HG03103 (cell line): ENCODE measurements around the gene UGT1A7.
"Not testable (repeated sequence)": the region's sequence is repeated elsewhere in the genome, so short reads cannot be mapped to it uniquely, and the experiment has no call there.

Source experiments
- ATAC-seq: cut with Tn5 transposase; IDR thresholded peaks from one replicate; pipeline ENCODE4 v1.9.1; 2021; ENCODE audit warnings: low read depth; ENCODE audit not compliant: unreplicated experiment

Gene UGT1A7

DNA sequence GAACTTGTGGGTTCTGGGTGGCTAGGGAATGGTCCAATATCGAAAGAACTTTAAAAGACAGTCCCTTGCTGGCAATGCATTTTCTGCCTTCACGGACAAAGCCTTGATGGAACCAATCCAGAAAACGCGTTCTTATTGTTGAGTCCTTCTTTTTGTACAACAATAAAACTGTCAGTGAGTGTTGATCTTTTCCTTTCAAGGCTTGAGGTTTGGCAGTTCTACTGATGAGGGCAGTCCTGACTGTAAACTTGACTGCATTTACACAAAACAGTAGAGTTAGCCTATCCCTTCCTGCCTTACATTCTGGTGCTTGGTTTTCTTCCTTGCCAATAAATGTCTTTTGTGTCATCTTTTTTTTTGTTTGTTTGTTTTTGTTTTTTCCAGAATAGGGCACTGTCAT, 2.5 kb upstream of the UGT1A7 start:
- ATAC-seq = no peak

DNA sequence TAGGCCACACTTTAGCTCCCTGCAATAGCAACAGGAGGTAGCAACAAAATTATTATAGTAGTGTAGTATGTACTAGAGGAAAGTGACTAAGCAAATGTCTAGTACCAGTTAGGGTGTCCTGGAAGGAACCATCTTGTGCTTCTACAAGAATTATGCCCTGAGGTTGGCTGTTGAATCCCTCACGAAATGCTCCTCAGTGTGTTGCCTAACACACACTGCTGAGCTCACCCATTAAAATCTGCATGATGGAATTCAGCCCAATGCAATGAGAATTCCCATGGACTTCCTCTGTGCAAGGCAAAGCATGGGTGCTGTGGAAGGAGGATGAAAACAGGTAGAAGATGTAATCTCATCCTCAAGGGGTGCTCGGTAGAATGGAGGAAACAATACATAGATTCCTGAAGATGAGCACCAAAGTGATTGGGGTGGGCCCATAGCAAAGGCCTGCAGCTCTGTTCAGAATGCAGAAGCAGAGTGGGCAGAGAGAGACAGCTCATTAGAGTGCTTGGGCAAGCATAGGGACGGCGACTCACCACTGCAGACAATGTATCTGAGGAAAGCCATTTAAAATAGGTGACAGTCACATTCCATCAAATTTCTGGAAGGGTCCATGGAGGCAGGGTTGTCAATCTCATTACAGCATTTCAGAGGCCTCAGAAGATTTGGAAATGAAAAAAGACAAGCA, 1.2 kb upstream of the UGT1A7 start:
- ATAC-seq = no peak

DNA sequence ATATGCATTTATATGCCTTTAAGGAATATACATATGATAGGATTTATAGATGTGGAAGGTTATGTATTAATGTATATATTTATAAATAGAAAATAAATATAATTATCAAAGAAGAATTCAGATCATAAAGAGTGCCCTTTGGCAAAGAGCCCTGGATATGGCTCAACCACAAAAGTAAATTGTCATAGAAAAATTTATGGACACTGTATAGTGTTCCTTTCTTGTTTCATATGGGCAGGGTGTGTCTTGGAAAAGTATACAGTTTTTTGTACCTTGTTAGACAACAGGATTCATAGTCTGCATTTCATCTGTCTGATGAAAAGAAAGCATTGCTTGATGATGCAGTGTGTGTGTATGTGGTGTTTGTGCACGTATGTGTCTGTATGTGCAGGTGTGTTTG, 2.9 kb downstream of the UGT1A7 start:
- no peak for ATAC-seq

DNA sequence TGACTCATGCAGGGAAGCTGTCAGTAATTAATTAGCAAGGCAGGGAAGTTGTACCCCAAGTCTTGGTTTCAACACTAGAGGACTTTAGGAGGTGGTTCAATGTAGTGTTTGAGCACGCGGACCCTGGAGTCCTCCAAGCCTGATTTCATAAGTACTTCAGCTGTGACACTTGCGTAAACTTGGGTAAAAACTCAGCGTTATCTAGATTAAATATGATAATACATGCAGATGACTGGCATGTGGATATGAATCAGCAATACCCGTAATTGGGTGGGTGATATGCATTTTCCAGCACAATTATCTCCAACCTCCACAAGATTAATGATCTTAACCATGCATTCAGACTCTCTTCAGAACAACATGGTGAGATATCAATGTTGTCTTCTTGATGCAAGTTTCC, 5.2 kb downstream of the UGT1A7 start:
- ATAC-seq = no peak

DNA sequence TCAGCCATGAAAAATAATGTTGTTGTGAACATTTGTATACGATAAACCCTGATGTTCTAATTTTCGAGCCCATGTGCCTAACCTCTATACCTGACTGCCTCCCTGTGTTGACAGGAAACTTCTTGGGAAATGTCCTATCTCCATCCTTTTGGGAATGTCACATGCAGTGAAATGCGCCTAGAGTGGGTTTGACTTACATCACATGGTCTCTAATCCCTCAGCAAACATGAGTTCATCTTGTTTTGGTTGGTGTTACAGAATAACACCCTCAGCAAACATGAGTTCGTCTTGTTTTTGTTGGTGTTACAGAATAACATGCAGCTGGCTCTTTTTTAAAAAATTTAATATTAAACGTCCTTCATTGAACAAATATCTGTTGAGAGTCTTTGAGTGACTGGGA, 6.6 kb downstream of the UGT1A7 start:
- ATAC-seq = no peak

DNA sequence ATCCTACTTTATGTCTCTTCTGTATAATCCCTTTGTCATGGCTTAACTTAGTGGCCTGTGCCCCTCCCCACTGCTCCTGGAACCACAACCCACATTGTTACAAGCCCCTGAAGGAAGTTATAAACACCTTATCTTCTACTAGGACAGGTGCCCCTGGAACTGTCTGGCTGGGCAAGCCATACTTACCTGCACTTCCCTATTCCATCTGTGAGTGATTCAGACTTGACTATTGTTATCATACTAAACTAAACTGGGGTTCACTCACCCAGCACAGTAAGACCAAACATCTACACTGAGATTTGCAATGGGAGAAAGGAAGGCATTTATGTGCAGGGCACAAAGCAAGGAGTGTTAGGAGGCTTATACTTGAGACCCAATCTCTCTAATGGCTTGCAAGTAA, 7.3 kb downstream of the UGT1A7 start:
- no peak for ATAC-seq

DNA sequence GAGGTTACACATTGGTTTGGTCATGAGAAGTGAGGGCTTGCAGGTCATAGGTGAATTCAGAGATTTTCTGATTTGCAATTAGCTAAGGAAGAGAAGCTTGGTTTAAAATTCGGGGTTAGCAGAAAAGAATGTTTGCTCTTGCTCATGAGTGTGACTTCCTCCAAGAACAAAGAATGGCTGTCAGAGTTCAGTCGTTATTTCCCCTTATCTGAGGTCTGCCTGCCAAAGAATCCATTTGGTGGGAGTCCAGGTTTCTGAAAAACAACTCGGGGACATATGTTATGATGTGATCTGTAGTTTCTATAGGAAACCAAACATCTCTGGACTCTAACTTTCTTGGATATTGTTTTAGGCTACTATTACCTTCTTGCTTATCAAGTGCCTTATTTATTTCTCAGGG, 7.8 kb downstream of the UGT1A7 start:
- no peak for ATAC-seq

DNA sequence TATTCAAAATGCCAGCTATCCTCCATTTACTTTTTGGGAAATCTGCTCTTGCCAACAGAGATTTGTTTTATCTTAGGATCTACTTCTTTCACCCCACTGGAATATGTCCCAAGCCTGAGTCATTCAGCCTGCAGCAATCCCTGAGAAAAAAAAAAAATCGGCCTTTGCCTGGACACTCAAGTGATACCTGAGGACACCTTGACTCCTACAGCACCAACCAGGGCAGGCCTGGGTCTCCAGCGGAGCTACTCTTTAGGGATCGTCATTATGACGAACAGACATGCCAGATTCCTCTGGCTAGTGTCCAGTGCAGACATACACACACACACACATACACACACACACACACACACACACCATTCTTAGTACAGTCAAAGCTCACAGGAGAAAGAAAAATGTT, 8.7 kb downstream of the UGT1A7 start:
- ATAC-seq = no peak

DNA sequence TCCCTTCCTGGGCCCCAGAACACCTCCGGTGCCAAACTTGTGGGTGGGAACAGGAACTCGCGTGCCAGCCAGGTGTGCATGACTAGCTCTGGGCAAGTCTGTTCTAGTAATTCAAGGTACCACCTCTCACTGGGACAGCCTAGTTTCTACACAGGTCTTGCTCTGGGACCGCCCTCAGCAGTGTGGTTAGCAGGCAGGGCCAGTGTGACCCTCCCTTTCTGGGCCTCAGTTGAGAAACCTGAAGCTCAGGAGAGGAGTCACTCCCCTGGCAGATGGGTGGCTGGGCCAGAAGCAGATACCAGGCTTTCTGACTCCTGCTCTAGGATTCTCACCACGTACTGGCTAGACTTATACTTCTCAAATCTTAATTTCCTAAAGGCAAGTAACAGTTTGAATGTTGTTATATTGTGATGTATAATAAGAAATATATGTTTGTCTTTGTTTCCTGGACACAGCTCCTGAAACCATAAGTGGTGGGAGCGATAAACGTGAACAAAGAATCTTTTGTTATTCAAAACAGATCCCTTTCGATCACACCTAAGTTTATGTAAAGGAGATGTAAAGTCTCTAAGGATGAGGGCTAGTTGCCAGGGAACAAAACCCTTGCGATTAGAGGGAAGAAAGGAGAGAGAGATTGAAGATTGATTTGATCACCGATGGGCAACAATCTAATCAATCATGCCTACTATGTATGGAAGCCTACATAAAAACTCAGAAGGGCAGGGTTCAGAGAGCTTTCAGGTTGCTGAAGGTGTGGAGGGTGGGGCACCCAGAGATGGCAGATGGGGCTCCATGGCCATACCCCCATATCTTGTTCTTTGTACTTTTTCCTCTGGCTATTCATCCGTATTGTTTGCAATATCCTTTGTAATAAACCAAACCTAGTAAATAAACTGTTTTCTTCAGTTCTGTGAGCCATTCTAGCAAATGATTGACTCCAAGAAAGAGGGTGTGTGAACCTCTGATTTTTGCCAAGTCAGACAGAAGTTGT, 10.0 kb downstream of the UGT1A7 start:
- ATAC-seq = no peak

DNA sequence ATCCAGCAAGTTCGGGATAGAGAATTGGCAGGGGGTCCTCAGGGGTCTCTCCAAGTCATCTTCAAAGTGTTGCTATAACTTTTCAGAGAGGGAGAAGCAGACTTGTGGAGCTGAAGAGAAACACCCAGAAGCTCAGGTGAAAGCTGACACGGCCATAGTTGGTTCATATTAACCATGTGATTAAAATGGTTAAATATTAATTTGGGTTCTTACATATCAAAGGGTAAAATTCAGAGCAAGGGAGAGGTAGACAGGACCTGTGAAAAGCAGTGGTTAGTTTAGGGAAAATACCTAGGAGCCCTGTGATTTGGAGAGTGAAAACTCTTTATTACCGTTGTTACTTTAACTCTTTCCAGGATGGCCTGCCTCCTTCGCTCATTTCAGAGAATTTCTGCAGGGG, 10.9 kb downstream of the UGT1A7 start, which contains the start of gene UGT1A6:
Gene UGT1A6, plus strand, starts transcription at position 243 of the 400 bp plus-strand sequence. Its CDS starts 115 bp downstream, at position 358.
- ATAC-seq = no peak

DNA sequence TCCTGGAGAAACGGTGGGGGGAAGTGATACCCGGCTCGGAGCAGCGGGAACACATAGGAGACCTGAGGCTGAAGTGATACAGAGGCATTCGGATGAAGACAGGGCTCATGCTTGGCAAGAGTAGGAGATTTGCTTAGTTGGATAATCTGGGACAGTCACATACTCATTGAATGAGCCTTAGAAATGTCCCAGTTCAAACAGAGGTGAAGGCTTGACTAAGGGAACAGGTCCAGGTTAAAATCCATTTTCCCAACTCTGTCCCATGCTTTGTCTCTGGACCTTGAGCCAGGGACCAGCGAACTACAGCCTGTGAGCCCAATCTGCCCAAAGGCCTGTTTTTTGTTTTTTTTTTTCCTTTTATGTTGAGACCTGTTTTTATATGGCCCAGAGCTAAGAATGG, 12.3 kb downstream of the UGT1A7 start:
- no peak for ATAC-seq

DNA sequence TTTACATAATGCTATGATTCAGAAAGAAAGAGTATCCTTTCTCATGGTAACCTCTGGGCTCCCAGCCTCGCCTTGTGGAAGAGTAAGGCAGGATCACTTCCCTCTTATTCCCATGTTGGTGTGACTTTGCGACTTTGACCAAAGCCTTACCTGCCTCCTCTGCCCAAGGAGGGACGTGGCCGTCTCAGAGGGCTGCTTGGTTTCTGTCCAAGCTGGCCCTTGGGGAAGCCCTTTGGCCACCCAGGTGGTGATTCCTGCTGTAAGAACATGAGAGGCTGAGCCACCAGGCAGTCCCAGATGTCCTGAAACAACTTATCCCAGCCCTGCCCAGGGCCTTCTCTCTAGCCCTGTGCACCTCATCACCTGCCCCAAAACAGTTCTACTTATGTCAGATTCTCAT, 17.0 kb downstream of the UGT1A7 start:
- ATAC-seq = no peak

DNA sequence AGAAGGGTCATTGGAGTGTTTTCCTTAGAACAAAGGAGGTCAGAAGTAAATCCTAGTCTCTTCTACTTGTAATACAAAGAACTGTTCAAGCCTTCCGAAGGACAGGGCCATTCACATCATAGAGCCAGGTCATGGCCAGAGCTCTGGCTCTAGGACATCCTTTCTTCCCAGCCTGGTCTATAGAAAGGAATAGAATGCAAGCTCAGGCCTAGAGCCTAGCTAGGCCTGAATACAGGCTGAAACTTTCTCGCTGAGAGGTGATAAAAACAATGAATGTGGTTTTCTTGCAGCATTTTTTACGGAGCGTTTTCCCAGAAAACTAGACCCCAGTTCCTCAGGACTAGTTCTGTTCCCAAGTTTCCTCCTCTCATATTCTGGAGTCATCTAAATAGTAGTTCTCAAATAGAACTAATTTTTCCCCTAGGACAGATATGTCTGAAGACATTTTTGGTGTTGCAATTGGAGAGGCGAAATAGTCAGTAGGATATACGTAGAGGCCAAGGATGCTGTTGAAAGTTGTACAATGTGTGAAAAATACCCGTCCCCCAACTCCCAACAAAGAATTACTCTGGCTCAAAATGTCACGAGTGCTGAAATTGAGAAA, 17.8 kb downstream of the UGT1A7 start:
- ATAC-seq = no peak

DNA sequence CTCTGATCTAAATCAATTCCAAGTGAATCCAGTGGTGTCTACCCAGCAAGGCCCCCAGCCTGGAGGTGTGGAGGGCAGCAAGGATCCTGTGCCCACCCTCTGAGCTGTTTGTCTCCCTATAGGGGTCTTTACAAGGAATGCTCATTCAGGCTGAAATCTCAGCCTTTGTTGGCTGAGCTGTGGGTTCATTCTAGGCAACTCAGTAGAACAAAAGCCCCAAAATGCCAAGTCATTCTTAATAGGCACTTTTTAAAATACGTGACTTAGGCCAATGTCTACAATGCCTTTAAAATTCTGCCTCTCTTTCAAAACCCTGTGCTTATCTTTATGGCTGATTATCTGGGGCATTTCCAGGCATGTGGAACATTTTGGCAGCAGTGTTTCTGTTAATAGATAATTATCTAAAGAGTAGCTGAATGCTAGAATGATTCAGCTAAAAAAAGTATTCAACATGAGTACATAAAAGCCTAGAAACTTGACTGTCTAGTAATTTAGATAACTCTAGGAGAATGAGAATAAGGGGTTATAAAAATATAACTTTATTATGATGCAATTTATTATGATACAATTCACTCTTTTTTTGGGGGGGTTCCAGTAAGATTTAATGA, 18.4 kb downstream of the UGT1A7 start:
- no peak for ATAC-seq

DNA sequence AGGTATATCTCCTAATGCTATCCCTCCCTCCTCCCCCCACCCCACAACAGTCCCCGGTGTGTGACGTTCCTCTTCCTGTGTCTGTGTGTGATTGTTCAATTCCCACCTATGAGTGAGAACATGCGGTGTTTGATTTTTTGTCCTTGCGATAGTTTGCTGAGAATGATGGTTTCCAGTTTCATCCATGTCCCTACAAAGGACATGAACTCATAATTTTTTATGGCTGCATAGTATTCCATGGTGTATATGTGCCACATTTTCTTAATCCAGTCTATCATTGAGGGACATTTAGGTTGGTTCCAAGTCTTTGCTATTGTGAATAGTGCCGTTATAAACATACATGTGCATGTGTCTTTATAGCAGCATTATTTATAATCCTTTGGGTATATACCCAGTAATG, 19.1 kb downstream of the UGT1A7 start:
- not testable (repeated sequence) for ATAC-seq

DNA sequence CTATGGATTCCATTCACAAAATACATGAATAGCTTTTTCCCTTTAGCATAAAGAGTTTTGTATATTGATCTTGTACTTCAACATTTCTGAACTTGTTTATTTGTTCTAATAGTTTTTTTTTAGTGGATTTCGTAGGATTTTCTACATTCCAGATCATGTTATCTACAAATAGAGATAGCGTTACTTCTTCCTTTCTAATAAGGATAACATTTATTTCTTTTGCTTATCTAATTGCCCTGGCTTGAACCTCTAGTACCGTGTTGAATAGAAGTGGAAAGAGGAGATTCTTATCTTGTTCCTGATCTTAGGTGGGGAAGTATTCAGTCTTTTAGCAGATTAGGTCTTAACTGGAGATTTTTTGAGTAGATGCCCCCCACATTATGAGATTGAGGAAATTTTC, 20.5 kb downstream of the UGT1A7 start:
- ATAC-seq = no peak

DNA sequence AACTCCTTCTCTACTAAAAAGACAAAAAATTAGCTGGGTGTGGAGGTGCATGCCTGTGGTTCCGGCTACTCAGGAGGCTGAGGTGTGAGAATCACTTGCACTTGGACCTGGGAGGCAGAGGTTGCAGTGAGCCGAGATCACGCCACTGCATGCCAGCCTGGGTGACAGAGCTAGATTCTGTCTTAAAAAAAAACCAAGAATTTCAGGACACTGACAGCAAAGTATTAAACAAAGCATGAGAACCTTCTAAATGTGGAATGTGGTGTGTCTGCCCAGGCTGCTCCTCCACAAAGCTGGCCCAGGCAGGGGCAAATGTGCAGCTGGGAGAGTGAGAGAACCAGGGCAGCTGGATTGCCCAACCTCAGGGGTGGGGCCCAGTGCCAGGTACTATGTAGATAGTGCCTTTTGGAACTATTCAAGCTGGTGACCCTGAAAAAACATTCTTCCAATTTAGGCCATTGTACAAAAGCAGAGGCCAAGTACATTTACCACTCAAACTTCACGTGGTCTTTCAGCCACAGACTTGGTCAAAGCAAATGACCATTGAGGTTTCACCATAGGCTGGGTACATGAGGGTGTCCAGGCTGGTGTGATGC, 24.3 kb downstream of the UGT1A7 start:
- ATAC-seq = no peak

DNA sequence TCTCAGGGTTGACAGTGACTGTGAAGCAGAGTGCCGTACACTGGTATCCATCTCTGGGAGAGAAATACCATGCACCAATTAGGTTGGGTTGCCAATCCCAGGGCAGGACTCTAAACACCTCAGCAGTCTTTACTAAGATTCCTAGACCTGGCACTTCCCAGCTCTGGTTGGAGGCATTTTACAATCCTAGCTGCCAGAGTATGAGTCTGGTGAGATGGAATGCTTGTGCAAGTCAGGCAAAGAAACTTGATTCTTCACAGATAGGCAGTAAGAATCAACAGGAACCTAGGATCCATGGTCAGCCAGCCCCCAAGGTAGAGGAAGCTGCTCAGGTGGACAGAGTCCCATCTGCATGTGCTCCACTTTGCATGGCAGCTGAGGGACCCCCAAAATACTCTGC, 25.0 kb downstream of the UGT1A7 start:
- ATAC-seq = no peak

DNA sequence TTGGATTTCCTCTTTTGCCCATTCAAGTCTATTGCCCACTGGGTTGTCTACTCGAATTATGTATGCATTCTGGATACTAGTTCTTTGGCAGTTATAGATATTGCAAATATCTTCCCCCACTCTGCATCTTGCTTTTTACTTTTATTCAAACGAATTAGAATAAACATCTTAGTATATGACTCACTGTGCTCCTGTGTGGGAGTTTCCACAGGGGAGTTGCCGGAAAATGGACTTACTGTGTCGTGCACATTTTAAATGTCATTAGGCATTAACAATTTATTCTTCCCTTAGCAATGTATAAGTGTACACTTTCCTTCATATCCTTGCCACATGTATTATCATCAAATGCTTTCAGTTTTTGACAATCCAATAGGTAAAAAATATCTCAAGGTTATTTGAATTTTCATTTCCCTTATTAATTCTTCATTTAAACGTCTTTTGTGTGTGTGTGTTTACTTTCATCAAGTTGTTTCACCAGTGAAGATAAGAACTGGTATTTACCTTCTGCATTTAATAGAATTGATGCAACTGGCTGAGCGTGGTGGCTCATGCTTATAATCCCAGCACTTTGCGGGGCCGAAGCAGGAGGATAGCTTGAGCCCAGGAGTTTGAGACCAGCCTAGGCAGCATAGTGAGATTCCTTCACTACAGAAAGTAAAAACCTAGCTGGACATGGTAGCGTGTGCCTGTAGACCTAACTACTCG, 26.4 kb downstream of the UGT1A7 start:
- ATAC-seq = no peak

DNA sequence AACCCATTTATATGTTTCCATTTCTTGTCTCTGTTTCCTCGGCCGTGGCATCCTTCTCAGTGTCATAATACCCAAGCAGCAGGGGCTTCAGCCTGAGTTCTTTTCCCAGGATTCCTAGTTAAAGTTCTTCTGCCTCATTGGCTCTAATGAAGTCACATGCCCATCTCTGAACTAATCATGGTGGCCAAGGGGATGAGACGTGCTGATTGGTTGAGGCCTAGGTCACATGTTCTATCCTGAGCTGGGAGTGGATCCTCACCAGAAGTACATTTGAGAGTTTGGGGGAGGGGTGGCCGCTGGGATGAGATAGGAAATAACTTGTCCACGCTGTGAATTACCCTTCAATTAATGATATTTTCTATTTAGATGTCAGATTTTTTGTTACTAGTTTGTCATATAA, 27.2 kb downstream of the UGT1A7 start:
- ATAC-seq = no peak
